Vagina (tissue), 2 donors: ENCODE data around the gene VWA3A. TPM values are rescaled to one million over a fixed set of nuclear protein-coding genes. Genes with fewer than 3 reads are reported as not detected.
"Not testable (repeated sequence)": the region's sequence is repeated elsewhere in the genome, so short reads cannot be mapped to it uniquely, and the experiment has no call there.

Experiments used
- DNase-seq, 2 donors: peaks; one replicate each; pipeline ENCODE4 v3.0.0-alpha.2; 2017; ENCODE audit errors: extremely low spot score in 2 of 2
- H3K27ac ChIP-seq: fragments of 200-600 bp; sonication (generic); one replicate; pipeline ENCODE4 v1.5.1; 2019
- H3K27me3 ChIP-seq: fragments of 200-600 bp; sonication (generic); one replicate; pipeline ENCODE4 v1.5.1; 2019
- H3K36me3 ChIP-seq, 2 donors: fragments of 200-600 bp; sonication (generic); one replicate each; pipeline ENCODE4 v1.5.1; 2017 to 2019
- H3K4me1 ChIP-seq: fragments of 200-600 bp; sonication (generic); one replicate; pipeline ENCODE4 v1.5.1; 2019
- H3K4me3 ChIP-seq, 2 donors: fragments of 200-600 bp; sonication (generic); 1 replicate in 1 of 2; 2 replicates in 1 of 2; pipeline ENCODE4 v1.5.1; 2016 to 2019
- H3K9me3 ChIP-seq: fragments of 200-600 bp; sonication (generic); one replicate; pipeline ENCODE4 v1.5.1; 2019
- CTCF ChIP-seq, 3 experiments: fragments of 450-650 bp in 2 of 3; fragments of 200-600 bp in 1 of 3; sonication (generic) in 1 of 3; IDR thresholded peaks; one replicate each; pipeline ENCODE4 v1.5.1; 2017 to 2019; ENCODE audit warnings: antibody characterized with exemption in 3 of 3, mild to moderate bottlenecking in 2 of 3, moderate library complexity in 2 of 3
- POLR2A ChIP-seq, 2 donors: fragments of 450-650 bp; IDR thresholded peaks; one replicate each; pipeline ENCODE4 v1.6.1; 2017; ENCODE audit warnings: antibody characterized with exemption in 2 of 2, mild to moderate bottlenecking in 2 of 2, moderate library complexity in 2 of 2
- POLR2AphosphoS5 ChIP-seq, 2 donors: sonication (generic); formaldehyde crosslinking; IDR thresholded peaks; one replicate each; pipeline ENCODE4 v1.9.0; 2017; ENCODE audit warnings: antibody characterized with exemption in 2 of 2, mild to moderate bottlenecking in 2 of 2, low read depth in 1 of 2; ENCODE audit not compliant: insufficient read depth in 1 of 2
- intact Hi-C: fragments of 100-400 bp; cut with DNase I; formaldehyde crosslinking; loops from one replicate; pipeline ENCODE4 v1.15.1; 2023
- total RNA-seq: library from RNA; depleted of rRNA; stranded (reverse); fragments of >200 nt; gene quantifications from one replicate; pipeline ENCODE4 v1.2.3, GENCODE V29; 2016

The VWA3A gene
- total RNA-seq, 1 donor from 2014 or later: not detected

GRCh38 chr16:22162656-22163009 is 70.3 kb downstream of the VWA3A start:
- no peaks in the 10 kb centered on the region for H3K9me3 ChIP-seq
- no peak for DNase-seq
- peaks cover 9% of the 10 kb centered on the region for H3K4me1 ChIP-seq
- H3K27ac ChIP-seq: no peak overlapping the region
- H3K4me3 ChIP-seq: no peak overlapping the region
- no peaks in the 10 kb centered on the region for H3K27me3 ChIP-seq
- no peaks in the 10 kb centered on the region for H3K36me3 ChIP-seq
- no peak for TF ChIP-seq CTCF (IDR thresholded peaks at IDR 0.05)
- no peak for TF ChIP-seq POLR2AphosphoS5 (IDR thresholded peaks at IDR 0.05; ENCODE audit: insufficient read depth in 1 of 2, low read depth in 1 of 2)
- no peak for TF ChIP-seq POLR2A (IDR thresholded peaks at IDR 0.05)
- intact Hi-C loops: no loop called here

GRCh38 chr16:22163806-22164205 is 71.5 kb downstream of the VWA3A start:
- Histone ChIP-seq H3K9me3 (no peaks in the 10 kb centered on the region), H3K27me3 (no peaks in the 10 kb centered on the region), H3K4me1 (peaks cover 9% of the 10 kb centered on the region), H3K4me3 (no peak overlapping the region), H3K27ac (no peak overlapping the region), H3K36me3 (no peaks in the 10 kb centered on the region)
- intact Hi-C loops: no loop called here
- no peak for DNase-seq
- no peak for TF ChIP-seq POLR2A (IDR thresholded peaks at IDR 0.05)
- TF ChIP-seq CTCF (IDR thresholded peaks at IDR 0.05): no peak
- TF ChIP-seq POLR2AphosphoS5 (IDR thresholded peaks at IDR 0.05; ENCODE audit: insufficient read depth in 1 of 2, low read depth in 1 of 2): no peak

GRCh38 chr16:22164482-22164881 is 72.1 kb downstream of the VWA3A start:
- Histone ChIP-seq H3K36me3 (no peaks in the 10 kb centered on the region), H3K4me1 (peaks cover 9% of the 10 kb centered on the region), H3K27ac (no peak overlapping the region), H3K9me3 (no peaks in the 10 kb centered on the region), H3K27me3 (no peaks in the 10 kb centered on the region), H3K4me3 (no peak overlapping the region)
- no peak for DNase-seq
- TF ChIP-seq POLR2A (IDR thresholded peaks at IDR 0.05) (no peak), POLR2AphosphoS5 (IDR thresholded peaks at IDR 0.05; ENCODE audit: insufficient read depth in 1 of 2, low read depth in 1 of 2) (no peak), CTCF (IDR thresholded peaks at IDR 0.05) (no peak)
- intact Hi-C loops: no loop called here

GRCh38 chr16:22165508-22166285 is 73.4 kb downstream of the VWA3A start:
- no peaks in the 10 kb centered on the region for H3K27me3 ChIP-seq
- no peak for TF ChIP-seq POLR2AphosphoS5 (IDR thresholded peaks at IDR 0.05; ENCODE audit: insufficient read depth in 1 of 2, low read depth in 1 of 2)
- TF ChIP-seq POLR2A (IDR thresholded peaks at IDR 0.05): no peak
- no peak for TF ChIP-seq CTCF (IDR thresholded peaks at IDR 0.05)
- no peak overlapping the region for H3K27ac ChIP-seq
- no peaks in the 10 kb centered on the region for H3K9me3 ChIP-seq
- H3K4me1 ChIP-seq: peaks cover 9% of the 10 kb centered on the region
- no peak overlapping the region for H3K4me3 ChIP-seq
- intact Hi-C loops: no loop called here
- no peaks in the 10 kb centered on the region for H3K36me3 ChIP-seq
- DNase-seq: no peak

- Histone ChIP-seq H3K9me3 (no peaks in the 10 kb centered on the region), H3K27me3 (no peaks in the 10 kb centered on the region), H3K4me1 (no peaks in the 10 kb centered on the region), H3K4me3 (no peak overlapping the region), H3K36me3 (no peaks in the 10 kb centered on the region), H3K27ac (no peak overlapping the region)
- no peak for DNase-seq
- intact Hi-C loops: no loop called here
- no peak for TF ChIP-seq CTCF (IDR thresholded peaks at IDR 0.05)
- TF ChIP-seq POLR2A (IDR thresholded peaks at IDR 0.05): no peak
- no peak for TF ChIP-seq POLR2AphosphoS5 (IDR thresholded peaks at IDR 0.05; ENCODE audit: insufficient read depth in 1 of 2, low read depth in 1 of 2)
These were observed 79.6 kb downstream of the VWA3A start for GRCh38 chr16:22171953-22172352.

- H3K9me3 ChIP-seq, H3K27ac ChIP-seq, H3K4me3 ChIP-seq, H3K36me3 ChIP-seq, DNase-seq, H3K4me1 ChIP-seq, H3K27me3 ChIP-seq, intact Hi-C loops: not testable (repeated sequence)
These were observed 80.3 kb downstream of the VWA3A start for GRCh38 chr16:22172642-22173041.
